Measurements from ENCODE around the gene DENND5A.

DENND5A gene

DNA sequence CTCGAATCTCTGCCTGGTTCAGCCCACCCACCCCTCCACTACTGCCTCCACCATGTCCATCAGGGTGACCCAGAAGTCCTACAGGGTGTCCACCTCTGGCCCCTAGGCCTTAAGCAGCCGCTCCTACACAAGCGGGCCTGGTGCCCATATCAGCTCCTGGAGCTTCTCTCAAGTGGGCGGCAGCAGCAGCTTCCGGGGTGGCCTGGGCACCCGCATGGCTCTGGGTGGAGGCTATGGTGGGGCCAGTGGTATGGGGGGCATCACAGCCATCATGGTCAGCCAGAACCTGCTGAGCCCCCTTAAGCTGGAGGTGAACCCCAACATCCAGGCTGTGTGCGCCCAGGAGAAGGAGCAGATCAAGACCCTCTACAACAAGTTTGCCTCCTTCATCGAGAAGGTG is 170.7 kb downstream of the DENND5A start:
- no peak for DNase-seq

DNA sequence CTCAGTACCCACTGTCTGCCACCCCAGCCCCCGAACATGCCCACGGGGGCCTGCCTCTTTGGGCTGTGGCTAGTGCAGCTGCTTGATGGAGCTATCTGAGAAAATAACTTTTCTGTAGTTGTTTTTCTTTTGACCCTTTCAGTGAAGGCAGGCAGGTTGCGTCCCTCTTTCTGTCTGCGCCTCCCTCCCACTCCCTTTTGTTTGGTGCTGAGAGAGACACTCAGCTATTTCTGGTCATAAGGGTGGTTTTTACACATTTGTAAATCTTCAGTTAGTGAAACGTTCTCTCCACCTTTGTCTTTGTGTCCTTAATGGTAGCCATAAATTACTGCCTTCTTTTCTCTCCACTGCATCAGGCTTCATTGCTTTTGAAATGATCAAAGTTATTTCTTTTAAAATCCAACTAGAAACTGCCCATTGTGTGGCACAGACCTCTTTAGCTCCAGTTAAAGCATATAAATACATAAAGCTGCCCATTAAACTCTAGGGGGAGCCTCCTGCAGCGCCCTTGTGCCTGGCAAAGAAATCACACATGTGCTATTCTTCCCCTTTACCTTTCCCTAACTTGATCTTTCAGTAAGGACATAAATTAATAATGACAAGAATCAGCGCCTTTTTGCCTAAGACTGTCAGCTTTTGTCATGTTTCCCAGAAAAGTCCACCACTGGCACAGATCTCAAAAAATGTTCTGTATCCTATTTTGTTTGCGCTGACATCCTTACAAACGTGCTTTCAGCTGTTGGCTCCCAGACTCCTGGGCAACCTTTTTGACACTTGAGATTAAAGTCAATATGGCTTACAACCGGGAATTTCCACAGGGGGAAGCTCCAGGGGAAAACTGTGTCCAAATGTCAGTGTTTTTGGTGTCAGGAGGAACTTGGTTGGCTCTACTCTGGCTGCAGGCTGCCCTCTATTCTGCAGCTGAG is 172.0 kb downstream of the DENND5A start:
- no peak for DNase-seq

DNA sequence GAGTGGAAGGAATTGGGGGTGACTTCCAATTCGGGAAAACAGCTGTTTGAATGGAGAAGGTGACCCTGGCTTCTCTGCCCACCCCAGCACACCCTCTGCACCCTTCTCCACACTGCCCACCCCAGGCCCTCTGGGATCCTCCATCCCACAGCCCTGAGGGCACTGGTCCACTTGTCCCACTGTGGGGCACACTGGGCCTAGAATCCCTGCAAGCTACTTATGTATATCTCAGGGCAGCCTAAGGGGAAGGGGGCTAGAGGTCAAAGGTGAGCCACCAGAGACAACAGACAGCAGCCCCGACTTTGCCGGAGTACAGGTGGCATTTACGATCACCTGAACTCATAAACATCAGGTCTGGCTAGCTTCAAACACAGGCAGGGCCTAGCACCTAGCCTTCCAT is 173.1 kb downstream of the DENND5A start:
- no peak for DNase-seq

DNA sequence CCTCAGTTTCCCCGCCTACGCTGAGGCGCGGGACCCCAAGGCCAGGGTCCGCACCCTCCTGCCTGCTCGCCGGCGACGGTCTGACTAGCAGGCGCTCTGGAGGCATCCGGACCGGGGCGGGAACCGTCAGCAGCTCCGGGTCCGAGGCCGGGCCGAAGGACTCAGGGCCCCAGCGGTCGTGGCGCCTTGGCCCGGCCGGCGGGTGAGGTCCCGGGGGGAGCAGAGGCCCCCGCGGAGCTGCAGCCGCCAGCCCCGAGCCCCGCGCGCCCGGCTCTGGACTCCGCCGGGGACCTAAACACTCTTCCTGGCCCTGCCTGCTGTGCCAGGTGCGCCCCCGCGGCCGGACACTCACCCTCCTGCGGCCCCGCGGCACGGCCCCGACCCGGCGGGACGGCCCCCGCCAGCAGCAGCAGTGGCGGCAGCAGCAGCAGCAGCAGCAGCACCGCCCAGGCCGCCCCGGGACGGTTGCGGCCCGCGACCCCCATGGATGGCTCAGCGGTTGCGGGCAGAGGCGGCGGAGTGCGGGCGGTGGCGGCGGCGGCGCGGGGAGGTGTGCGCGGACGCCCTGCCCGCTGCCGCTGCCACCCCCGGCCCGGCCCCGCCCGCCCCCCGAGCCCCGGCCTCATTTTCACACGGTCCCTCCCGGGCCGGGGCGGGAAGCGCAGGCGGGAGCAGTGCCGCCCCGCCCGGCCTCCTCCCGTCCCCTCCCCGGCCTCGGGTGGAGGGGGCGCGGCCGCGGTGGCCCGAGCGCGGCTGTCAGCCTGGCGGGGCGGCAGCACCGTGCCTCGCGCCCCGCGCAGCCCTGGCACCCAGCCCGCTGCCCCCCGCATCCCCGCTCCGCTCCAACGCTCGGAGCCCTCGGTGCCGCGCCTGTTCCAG is 173.9 kb downstream of the DENND5A start, which contains the start of gene SCUBE2:
SCUBE2 (minus strand) TSS at position 556 of the 879 bp plus-strand sequence; CDS start at position 485, 71 bp downstream.
- no peak for DNase-seq

DNA sequence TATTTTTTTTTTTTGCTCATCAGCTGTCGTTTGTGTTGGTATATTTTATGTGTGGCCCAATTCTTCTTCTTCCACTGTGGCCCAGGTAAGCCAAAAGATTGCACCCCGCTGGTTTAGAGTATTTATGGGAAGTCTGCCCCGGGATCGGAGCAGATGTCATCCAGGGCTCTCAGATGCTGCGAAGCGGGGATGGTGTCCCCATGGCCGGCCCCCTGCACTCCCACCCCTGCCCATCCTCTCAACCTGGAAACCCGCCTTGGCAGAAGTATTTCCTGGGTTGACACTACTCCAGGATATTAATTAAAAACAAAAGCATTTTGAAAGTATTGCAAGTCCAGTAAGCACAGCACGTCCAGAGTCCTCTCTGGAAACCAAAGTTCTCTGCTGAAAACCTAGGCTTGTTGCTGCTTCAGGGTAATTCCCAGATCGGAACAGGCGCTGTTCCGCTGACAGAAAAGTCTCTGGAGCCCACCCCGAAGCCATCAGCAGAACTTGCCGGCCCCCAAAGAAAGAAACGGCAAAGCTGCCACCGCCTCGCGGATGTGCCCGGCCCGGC is 174.6 kb downstream of the DENND5A start:
- no peak for DNase-seq

DNA sequence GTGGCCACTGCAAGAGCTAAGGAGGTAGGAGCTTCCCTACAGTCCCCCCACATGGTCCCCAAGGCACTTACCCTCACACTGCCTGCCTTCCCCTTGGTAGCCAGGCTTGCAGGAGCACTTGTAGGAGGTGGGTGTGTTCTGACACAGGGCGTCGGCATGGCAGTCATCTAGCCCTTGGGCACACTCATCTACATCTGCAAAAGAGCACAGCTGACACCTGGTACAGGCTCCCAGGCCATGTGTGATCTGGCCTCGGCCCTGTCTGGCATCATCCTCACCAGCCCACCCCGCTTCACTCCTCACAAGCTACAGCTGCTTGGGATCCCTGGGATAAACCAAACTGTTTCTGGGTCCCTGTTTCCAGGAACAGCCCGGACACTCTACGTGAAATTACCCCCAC is 175.5 kb downstream of the DENND5A start:
- DNase-seq: no peak

DNA sequence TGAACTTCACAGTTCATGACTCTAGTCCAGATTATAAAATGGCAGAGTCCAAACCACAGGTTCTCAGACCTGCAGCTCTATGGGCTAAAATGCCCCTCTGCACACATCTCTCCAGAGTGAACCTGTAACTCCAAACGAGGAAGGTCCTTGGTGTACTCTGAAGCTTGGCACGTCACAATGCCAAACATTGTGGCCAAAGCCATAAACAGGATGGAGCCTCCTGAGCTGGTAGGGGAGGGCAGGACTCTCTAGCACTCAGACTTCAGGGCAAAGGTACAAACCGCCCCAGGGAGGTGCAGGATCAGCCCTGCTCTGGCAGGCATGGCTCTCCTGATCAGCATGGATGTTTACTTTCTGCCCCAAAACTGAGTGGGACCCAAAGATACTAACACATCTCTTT is 176.1 kb downstream of the DENND5A start:
- no peak for DNase-seq

Measured in CD4-positive, alpha-beta T cell treated with Interferon alpha-2 for 1 hour (primary cell).